Activated CD4-positive, alpha-beta T cell treated with anti-CD3 and anti-CD28 coated beads, Interleukin-2, Interleukin-6, amounts not matched to agents 100 ng/mL and 50 ng/mL, durations not matched to agents 16 hours and 8 hours (primary cell): ENCODE measurements around the gene FRMD1.

Experiments used
- DNase-seq: peaks from one replicate; pipeline ENCODE4 v3.0.0-alpha.2; 2020

FRMD1 gene

DNA sequence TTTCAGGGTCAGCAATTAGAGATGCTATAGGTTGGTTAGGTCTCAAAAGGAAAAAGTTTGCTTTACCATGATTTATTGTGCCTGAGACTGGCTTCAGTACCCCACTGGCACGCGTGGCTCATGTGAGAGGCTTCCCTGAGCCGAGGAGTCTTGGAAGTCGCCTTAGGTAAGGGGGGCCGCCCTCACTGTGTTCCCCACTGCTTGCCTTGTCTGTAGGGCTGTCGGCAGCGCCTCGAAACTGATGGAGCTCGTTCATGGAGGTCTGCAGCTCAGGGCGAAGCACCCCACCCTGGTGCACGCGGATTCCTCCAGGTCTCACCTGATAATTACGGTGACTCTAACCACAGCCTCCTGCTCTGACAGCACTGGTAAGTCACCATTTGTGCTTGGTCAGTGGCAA is 39.2 kb downstream of the FRMD1 start:
- DNase-seq = no peak

DNA sequence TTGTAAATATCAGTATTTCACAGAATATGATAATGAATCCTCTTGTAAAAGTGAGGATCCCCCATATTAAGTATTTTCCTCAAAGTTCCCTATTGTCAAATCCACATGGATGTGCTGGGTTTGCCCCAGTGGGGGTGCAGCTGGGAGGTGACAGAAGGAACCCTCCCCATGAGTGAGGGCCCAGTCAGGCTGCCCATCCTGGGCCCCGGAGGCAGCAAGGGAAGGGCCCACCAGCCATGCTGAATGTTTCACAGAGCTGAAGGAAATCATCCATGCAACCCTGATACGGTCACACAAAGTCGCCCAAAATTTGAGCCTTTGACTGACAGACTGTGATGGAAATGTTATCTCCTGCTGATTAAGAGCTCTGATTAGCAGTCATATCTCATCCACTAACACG is 39.7 kb downstream of the FRMD1 start:
- DNase-seq = no peak

DNA sequence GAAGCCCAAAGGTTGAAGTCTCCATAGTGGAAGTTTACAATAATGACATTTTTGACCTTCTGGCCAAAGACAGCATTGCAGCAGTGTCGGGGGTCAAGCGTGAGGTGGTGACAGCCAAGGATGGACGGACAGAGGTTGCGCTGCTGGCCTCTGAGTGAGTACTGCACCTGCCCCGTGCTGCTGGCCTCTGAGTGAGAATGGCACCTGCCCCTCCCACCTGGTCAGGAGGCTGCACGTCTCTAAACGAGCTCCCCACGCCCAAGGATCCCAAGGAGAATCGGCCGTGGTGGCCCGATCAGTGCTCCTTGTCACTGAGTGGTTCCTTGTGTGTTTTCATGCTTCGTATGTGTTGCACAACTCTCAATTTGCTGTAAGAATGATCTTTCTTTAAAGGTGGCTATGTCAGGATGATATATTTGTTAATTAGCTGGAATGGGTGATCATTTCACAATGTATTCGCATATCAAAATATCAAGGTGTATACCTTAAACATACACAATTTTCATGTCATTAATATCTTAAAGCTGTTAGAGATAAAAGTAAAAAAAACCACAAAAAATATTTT is 40.4 kb downstream of the FRMD1 start:
- no peak for DNase-seq

- no peak for DNase-seq
These were observed 41.2 kb downstream of the FRMD1 start for GRCh38 chr6:168037856-168038255.

DNA sequence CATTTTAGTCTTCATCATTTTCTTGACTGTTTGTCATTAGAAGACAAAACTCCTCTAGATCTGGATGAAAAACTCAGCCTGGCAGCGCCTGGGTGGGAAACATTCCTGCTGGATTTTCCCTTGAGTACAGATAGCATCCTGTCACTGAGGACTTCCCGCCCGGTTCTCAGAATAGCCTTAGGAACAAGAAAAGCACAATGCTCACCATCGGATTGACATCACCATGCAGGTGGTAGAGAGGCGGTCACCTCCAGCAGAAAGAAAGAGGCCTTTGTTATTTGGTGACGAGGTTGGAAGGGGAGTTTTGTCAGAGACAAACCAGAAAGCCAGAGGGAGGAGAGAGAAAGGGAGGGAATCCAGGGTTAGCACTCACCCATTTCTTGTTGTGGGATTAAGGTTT is 41.8 kb downstream of the FRMD1 start:
- DNase-seq = no peak

DNA sequence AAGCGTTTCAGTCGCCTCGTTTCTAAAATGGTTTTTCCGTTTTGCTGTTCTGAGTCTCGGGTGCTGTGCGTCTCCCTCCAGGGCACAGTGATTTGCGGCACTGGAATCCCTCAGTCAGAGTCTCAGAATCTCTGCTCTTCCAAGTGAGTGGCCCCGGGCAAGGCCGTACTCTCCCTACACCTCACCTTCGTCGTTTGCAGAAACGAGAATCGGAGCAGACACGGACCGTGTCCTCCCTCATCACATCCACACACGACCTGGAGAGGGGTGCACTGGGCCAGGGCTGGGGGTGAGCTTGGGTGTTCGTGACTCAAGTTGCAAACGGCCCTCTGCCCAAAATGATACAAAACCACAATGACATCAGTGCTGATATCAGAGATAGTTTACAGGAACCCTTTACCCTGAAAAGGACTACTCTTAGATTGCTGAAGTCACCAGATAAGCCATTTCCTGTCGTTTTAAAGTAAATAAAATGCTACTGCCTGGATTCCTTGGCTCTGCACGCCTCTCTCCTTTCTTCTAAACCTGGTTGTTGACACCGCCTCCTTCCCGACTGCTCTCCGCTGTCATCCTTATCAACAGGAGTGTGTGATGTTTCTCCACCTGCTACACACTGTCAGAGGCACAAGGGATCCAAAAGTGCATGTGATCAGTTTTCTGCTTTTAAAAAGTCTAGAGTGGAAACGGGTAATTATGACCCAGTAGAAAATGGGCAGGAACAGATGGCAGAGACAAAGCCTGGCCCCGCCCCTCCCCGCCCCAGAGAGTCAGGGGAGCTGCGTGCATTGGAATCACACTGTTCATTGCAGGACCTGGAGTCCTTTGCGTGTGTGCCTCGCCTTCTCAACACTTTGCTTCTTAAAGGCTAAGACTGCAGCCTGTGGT is 43.1 kb downstream of the FRMD1 start:
- peak; percentile 3 for DNase-seq

GRCh38 chr6:168035098-168035660 is 43.8 kb downstream of the FRMD1 start:
- DNase-seq = no peak

DNA sequence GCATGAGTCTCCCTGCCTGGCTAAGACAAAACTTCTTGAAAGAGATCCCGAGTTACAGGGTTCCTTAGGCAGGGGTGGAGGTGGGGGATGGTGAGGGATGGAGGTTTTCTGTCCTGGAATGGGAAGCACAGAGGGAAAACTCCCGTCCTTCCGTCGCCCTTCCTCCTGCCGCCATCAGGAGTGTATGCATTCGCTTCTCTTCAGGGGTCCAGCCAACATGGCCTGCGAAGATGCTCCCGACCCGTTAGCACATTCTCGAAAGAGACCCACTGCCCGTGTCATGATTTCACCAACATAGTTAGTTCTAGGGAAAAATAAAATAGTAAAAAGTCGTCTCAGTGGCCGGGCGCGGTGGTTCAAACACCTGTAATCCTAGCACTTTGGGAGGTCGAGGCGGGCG is 44.5 kb downstream of the FRMD1 start:
- no peak for DNase-seq

GRCh38 chr6:168033791-168034190 is 45.2 kb downstream of the FRMD1 start:
- DNase-seq = no peak

GRCh38 chr6:168032005-168032760 is 46.8 kb downstream of the FRMD1 start:
- no peak for DNase-seq

DNA sequence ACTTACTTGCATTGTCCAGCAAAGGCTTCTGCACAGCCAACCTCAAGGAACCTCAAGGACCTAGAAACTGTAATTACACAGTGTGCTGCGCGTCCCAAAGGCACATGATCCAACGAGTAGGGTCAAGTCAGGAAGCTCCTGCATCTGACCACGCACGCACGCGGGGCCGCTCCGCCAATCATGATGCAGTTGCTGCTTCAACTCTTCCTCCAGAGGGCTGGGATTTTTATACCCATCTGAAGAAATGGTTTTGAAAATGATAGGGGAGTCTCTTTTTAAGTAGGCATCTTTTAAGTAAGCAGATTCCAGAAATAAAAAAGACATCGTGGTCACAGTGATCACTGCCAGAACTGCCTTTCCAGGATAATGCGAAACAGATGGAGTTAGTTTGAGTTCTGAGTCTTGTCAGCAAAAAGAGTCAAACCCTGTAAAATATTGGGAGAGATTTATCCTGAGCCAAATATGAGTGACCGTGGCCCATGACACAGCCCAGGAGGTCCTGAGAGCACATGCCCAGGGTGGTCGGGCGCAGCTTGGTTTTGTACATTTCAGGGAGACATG is 47.5 kb downstream of the FRMD1 start:
- no peak for DNase-seq

DNA sequence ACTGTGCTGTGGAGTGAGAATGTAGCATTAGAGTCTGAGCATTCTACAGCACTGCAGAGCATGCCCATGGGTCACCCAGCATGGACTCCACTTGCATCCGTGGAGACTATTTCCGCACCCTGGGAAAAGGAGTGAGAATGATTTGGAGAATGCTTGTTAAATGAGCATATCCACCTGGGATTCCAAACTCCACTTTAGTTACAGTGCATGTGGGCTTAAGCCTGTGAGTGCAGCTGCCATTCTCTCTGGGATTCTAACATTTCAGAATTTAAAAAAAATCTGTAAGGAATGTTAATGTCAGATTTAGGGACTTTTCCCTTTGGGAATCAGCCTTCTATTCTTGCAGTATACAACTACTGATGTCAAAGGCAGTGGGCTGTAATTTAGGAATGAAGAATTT is 48.1 kb downstream of the FRMD1 start:
- DNase-seq = no peak

- no peak for DNase-seq
These were observed 48.7 kb downstream of the FRMD1 start for GRCh38 chr6:168030218-168030746.

- no peak for DNase-seq
These were observed 49.4 kb downstream of the FRMD1 start for GRCh38 chr6:168029459-168030217.

DNA sequence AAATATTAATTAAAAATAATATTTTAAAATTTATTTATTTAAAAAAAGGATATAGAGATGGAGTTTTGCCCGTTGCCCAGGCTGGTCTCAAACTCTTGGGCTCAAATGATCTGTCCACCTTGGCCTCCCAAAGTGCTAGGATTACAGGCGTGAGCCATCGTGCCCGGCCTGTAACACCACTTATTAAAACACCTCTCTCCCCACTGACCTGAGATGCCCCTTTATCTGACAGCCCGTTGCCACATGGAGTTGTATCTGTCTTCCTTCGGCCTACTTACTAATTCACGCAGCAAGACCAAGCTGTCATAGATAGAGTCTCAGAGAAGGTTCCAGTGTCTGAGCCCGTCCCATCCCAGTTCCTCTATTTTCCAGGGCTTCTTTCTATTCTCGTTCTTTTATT is 50.8 kb downstream of the FRMD1 start:
- DNase-seq = no peak

- no peak for DNase-seq
These were observed 51.5 kb downstream of the FRMD1 start for GRCh38 chr6:168027521-168027920.

GRCh38 chr6:168026925-168027324 is 52.1 kb downstream of the FRMD1 start:
- DNase-seq = no peak

- no peak for DNase-seq
These were observed 52.9 kb downstream of the FRMD1 start for GRCh38 chr6:168025831-168026710.

- no peak for DNase-seq
These were observed 54.0 kb downstream of the FRMD1 start for GRCh38 chr6:168024951-168025510.

- no peak for DNase-seq
These were observed 56.3 kb downstream of the FRMD1 start for GRCh38 chr6:168022488-168023321.
